ENCODE data around the gene CA12.
"Not testable (repeated sequence)": the region's sequence is repeated elsewhere in the genome, so short reads cannot be mapped to it uniquely, and the experiment has no call there.

The CA12 gene

DNA sequence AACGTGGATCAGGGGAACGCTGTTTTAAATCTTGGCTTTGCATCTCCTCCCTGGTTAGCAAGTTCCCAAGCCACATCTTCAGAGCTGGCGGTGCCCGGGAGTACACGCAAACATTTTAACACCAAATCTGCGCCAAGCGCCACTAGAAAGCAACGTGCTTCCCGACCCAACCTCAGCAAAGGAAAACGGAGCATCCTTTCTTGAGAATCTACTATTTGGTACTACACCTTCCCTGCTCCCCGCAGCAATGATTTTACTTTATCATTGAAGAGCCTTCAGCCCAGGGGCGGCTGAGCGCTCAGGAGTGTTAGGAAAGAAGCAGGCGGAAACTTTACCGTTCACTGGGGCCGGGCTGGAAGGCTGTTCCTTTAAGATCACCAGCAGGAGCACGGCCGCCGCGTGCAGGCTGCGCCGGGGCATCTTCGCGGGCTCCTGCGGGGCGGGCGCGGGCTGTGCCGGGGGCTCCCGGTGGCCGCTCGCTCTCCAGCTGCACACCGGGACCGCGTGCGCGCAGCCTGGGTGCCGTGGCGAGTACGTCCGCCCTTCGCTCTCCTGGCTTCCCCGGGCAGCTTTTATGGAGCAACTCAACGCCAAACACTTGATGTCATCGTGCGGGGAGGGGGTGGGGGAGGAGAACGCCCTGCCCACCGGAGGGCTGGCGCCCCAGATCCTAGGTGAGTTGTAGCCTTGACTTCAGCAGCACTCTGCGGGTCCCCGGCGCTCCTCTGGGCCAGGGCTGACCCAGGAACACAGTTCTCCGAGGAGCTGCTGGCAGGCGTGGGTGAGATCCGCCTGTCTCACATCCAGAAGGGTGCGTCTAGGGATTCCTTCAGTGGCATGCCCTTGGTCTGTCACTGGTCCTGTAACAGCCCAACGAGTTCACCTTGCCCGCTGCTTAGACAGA is at the start of gene CA12:
TSS of gene CA12 (minus strand) at position 546 of the 904 bp plus-strand sequence. CDS start at position 420, 126 bp downstream.
- DNase-seq: no peak

DNA sequence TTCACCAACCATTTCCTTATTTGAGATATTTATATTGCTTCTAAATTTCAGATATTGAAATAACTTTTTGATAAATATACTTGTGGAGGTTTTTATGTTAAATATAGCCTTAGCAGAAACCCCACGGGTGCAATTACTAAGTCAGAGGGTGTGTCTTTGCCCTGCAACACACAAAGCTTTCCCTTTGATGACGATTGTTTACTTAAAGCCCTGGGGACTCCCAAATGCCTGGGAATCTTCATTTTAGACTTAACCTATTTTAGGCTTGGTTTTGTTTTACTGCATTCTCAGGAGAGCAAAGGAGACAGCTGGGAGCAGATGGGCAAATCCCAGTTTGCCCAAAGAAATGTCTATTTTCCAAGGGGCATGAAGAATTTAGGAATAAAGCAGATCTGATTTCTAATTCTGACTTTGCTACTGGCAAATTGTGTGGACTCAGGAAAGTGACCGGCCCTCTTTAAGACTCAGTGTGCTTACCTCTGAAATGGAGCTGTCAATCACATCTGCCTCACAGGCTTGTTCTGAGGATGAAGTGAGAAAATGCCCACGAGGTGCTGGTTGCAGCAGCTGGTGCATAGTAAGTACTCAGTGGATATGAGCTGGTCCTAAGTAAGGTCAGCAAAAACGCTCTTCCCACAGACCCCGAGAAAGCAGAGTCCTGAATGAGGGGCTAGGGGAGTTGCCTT is 49.3 kb upstream of the CA12 start:
- no peak for DNase-seq

DNA sequence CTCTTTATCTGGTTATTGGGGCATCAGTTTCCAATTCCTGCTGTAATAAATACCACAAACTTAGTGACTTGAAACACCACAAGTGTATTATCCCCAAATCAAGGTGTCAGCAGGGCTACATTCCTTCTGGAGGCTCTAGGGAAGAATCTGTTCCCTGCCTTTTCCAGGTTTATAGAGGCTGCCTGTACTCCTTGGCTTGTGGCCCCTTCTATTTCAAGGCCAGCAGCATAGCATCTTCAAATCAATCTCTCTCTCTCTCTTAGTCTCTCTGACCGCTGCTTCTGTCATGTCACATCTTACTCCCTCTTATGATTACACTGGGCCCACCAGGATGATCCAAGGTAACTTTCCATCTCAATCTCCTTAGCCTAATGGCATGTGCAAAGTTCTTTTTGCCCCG is 44.9 kb upstream of the CA12 start:
- no peak for DNase-seq

DNA sequence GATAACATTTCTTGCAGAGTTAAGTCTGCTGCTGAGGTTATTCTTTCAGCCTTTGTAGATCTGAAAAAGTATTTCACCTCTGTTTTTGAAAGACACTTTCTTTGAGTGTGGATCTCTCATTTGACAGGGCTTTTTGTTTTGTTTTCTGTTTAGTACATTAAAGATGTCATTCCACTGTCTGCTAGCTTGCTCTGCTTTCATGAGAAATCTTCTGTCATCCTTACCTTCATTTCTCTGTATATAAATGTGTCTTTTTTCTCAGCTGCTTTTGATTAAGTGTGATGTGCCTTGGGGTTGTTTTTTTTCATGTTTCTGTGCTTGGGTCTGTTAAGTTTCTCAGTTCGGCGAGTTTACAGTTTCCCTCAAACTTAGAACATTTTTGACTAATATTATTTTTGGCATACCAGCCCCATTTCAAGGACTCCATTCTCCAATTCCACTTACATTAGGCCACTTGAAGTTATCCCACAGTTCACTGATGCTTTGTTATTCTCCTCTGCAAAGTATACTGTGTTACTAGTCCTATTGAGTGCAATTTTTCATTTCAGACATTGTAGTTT is 43.9 kb upstream of the CA12 start:
- no peak for DNase-seq

DNA sequence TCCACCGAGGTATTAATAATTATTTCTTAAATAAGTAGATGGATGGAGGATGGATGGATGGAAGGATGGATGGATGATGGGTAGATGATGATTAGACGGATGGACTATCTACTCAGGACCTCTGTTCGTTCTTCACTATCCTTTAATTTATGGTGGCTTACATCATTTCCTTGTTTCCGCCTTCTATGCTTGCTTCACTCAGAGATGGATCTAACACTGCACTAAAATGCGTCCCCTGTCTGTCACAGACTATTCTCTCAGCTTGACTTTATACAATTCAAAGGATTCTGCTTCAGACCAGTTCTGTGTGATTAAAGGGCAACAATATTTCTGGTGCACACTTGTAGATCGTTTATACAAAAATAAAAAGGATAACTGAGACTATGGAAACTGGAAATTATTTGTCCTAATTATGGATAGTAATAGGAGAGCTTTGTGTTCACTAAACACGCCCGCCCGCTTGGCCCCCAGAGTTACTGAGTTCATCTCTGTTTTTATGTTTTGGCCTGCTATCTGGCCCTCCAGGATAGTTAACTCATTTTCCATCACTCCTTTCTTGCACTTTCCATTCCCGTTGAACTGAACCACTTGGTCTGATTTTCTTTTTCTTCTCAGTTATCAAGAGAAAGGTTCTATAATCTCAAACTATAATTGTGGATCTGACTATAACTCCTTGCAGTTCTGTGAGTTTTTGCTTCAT is 41.4 kb upstream of the CA12 start:
- DNase-seq: no peak

DNA sequence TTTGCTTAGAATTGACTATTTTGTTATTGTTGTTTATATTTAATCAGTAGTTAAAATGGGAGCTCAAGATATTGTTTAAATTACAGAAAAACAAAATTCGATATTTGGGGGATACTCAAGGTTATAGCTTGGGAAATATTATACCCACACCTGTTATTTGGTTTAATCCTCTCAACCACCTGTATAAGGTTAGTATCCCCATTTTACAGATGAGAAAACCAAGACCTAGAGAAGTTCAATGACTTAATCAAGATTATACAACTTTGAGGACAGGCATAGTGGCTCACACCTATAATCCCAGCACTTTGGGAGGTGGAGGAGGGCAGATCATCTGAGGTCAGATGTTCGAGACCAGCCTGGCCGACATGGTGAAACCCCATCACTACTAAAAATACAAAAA is 39.8 kb upstream of the CA12 start:
- DNase-seq: no peak

DNA sequence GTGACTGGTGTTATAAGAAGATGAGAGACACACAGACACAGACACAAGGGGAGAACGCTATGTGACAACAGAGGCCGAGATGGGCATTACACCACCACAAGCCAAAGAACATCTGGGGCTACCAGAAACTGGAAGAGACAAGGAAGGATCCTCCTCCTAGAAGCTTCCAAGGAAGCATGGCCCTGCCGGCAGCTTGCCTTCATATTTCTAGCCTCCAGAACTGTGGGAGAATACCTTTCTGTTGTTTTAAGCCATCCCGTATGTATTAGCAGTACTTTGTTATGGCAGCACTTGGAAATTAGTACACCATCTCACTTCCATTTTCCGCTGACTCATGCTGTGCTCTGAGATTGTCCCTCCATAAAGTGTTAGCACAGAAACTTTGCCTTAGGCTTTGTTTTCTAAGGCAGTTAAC is 38.7 kb upstream of the CA12 start:
- DNase-seq: no peak

DNA sequence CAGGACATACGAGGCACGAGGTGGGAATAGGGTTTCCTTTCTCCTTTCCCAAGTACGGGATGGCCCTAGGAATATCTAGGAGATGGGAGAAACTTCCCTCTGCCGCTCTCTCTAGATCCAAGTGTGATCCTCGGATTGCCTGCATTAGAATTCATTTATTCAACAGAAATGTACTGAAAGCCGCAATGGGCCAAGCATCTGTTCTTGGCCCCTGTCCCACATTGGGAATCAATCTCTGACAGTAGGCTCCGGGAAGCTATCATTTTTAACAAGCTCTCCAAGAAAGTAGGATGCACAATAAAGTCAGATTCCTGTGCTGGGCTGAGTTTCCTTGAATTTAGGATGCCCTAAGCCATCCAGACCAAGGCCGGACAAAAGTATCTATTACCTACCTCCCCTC is 37.2 kb upstream of the CA12 start:
- no peak for DNase-seq

DNA sequence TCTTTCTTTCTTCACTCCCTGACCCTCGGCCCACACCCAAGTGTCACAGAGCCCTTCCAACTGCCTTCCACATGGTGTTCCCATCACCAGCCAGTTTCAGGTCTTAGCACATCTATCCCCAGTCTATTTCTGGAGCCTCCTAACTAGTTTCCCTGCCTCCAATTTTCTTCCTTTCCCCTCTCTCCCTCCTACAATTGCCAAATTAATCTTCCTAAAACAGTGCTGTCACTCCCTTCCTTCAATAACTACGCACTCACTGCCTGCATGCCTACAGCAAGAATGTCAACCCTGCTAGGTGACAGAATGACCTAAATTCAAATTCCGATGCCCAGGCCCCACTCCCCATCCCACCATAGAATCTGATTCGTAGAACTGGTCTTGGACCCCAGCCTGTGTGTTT is 36.1 kb upstream of the CA12 start:
- DNase-seq: no peak

DNA sequence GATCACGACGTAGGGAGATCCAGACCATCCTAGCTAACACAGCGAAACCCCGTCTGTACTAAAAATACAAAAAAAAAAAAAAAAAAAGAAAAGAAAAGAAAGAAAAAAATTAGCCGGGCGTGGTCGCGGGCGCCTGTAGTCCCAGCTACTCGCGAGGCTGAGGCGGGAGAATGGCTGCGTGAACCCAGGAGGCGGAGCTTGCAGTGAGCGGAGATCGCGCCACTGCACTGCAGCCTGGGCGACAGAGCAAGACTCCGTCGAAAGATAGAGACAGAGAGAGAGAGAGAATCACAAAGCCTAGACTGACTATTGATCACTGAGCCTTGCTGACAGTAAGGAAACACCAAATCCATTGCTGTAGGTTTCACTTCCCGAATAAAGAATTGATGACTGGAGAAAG is 35.6 kb upstream of the CA12 start:
- not testable (repeated sequence) for DNase-seq

DNA sequence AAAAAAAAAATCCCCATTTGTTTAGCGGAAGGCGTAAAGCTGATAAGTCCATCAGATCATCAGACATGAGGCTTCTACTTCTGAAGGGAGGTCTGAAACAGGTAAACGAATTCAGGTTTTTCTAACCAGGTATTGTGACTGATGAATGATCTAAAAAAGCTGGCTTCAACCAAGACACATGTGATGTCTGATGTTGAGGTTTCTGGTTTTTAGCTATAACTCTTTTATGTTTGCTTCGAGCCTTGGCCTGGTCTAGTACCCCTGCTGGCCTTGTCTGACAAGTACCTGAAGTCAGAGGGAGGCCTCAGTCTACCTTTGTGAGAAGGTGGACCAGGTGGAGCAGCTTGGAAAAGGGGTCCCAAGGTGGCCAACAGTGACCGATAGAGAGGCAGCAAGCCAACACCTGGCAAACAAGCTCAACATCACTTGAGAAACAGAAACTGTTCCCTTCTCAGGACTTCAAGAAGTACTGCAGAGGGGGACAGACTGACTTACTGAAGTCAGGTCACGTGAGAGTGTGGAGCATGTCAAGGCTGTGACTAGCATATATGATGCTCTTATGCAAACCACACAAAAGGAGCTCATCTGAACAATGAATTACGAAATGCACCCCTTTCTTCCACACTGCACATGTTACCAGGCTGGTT is 33.0 kb upstream of the CA12 start:
- no peak for DNase-seq

DNA sequence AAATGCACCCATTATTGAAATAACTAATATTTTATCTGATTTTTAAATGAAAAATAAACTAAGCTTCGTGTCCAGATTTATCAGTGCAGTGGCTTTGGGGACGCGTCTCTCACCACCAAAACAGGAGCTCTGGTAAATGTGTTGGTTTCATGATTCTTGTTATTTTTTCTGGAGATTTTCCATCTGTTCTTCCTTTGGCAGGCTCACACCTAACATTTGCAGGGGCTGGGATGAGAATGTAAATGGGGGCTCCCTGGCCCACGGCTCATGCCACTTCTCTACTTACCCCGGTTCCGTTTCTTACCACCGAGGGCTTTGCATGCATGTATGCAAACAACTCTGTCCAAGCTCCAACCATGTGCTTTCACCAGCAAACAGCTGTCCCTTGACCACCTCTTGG is 30.9 kb upstream of the CA12 start:
- DNase-seq: no peak

DNA sequence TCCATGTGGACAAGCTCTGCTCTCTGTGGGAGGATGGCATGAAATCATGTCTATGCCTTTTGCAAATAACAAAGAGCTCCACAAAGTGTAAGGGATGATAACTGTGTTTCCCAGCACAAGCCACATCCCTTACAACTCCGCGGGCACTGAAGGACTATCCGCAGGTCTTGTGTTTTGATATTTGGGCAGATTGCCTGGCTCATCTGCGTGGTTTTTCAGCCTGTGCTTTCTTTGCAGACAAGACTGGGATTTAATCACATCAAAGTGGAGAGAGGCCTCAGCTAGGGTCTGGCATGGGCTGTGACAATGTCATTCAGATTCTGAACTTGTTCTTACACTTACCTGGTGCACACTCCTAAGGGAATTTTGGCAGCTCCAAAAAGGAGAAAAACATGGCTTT is 30.2 kb upstream of the CA12 start:
- no peak for DNase-seq

DNA sequence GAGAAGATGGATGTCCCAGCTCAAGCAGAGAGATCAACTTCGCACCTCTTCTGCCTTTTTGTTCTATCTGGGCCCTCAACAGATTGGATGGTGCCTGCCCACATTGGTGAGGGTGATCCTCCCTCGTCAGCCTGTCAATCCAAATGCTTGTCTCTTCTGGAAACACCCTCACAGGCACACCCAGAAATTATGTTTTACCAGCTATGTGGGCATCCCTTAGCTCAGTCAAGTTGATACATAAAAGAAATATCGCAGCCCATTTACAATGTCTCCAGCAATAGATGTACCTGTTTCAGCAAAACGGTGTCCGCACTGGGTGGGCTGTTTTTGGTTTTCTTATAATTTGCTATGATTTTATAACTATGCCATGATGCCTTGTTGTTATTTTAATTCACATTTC is 27.5 kb upstream of the CA12 start:
- no peak for DNase-seq

DNA sequence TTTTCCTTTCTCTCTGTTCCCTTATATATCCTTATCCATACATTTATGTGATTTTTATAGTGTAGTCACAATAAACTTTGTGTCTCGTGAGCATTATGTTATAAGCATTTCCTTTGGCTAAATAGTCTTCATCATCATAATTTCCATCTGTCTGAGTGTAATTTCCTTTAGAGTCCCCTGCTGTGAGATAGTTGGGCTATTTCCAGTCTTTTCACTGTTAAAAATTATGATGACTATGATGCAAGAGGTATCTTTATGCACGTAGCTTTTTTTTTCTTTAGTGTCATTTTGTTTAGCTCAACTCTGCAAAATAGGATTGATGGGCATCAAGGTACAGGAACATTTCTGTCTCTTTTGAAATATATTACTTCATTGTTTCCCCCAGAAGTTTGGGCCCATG is 26.9 kb upstream of the CA12 start:
- DNase-seq: peak; percentile 26

DNA sequence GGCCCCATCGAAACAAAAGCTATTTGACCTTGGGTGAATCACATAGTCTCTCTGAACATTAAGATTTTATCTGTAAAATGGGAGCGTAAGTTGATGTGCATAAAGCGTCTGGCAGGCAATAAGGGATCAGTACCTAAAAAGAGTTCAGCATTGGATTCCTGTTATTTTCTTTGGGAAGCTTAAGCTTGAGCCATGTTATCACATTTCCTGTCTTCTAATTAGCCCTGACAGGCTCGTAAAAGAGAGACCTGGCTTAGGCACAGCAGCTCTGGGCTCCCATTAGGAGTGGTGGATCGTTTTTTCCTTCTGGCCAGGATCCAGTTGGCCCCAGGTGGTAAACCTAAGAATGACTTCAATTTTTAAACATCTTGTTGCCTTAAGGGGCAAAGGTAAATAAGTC is 26.0 kb upstream of the CA12 start:
- no peak for DNase-seq

DNA sequence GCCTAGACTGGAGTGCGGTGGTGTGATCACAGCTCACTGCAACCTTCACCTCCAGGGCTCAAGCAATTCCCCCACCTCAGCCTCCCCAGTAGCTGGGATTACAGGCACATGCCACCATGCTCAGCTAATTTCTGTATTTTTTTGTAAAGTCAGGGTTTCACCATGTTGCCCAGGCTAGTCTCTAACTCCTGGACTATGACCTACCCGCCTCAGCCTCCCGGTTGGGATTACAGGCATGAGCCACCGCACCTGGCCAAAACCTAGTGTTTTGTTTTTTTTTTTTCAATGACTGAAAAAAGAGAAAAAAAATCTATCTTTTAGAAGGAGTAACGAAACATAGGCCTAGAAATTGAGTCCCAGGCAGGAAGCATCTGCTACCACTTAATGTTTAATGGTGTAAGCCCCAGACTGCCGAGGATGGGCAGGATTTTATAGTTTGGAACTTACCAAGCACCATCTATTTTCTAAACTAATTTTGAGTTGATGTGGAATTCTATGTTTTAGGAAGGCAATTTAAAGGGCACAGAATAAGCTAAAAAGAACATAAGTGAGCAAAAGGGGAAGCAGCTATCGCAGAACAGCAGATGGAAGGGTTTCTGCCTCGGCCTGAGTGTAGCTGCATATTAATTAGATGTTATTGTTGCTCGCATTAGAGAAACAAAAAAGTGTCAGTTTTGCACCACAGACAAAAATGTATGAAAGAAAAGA is 24.2 kb upstream of the CA12 start:
- no peak for DNase-seq

DNA sequence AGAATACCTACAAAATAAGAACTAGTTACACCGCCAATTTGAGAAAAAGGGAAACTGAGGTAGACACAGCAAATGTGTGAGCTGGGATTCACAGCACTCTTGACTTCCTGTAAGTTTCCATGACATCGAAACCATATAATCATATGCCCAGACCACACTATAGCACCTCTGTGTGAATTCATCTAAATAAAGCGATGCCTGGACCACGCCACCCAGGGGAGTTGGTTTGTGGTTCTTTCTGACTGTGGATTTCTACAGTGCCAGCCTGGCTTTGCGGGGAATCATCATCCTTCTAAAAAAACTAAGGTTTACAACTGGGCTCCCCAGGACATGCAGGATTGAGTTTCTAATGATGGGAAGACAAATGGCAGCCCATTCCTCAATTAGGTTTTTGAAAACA is 23.5 kb upstream of the CA12 start:
- DNase-seq: no peak

DNA sequence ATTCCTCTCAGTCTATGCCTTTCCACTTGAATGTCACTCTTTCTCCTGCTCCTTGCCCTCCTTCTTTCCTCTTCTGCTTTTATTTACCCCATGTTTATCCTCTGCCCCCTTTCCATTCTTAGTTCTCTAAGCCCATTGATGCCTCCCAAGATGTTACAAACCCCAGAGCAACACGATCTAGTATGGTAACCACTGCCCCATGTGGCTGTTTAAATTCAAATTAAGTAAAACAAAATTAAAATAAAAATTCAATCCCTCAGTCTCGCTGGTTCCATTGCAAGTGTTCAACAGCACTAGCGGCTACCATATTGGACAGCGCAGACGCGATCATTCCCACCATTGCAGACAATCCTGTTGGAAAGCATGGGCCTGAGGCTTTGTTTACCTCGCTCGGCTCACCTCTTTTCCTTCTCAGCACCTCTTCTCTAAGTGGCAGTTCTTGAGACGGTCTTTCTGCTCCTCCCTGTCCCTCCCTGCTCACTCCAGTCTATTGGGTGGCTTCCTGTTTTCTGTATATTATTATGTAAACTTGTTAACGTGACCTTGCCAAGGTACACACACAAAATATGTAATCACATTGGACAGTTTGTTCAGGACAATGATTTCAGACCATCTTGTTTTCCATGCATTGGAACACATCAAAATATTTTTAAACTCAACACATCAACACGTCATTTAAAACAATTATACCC is 21.8 kb upstream of the CA12 start:
- DNase-seq: no peak

DNA sequence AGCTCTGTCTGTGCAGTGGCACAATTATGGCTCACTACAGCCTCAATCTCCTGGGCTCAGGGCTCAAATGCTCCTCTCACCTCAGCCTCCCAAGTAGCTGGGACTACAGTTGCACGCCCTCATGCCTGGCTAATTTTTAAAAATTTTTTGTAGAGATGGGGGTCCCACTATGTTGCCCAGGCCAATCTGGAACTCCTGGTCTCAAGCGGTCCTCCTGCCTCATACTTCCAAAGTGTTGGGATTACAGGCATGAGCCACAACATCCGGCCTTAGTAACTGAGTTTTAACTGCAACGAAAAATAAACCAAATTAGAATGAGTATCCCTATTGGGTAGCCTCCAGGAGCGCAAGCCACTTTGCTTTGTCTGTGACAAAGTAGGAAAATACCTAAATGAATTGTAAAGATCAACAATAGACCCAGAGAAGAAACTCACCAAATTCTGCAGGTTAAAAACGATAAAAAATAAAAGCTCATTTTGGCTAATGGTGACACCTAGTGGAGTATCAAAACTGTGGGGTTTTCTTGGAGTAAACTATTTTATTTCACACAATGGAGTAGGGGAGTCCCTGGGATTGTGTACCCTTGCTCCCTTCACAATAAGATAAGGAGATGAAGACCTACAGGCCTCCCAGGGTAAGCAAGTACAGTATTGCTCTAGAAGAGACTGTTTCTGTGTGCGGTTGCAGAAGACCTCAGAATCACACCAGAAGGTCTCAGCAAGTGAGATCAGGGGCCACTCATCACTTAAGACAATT is 21.0 kb upstream of the CA12 start:
- DNase-seq: peak; percentile 60

All from NCI-H1694 treated with DMSO at 0.1 percent for 48 hours (cell line).